Measurements from ENCODE around the gene SH2D3A.
"Not testable (repeated sequence)": the region's sequence is repeated elsewhere in the genome, so short reads cannot be mapped to it uniquely, and the experiment has no call there.

The SH2D3A gene

DNA sequence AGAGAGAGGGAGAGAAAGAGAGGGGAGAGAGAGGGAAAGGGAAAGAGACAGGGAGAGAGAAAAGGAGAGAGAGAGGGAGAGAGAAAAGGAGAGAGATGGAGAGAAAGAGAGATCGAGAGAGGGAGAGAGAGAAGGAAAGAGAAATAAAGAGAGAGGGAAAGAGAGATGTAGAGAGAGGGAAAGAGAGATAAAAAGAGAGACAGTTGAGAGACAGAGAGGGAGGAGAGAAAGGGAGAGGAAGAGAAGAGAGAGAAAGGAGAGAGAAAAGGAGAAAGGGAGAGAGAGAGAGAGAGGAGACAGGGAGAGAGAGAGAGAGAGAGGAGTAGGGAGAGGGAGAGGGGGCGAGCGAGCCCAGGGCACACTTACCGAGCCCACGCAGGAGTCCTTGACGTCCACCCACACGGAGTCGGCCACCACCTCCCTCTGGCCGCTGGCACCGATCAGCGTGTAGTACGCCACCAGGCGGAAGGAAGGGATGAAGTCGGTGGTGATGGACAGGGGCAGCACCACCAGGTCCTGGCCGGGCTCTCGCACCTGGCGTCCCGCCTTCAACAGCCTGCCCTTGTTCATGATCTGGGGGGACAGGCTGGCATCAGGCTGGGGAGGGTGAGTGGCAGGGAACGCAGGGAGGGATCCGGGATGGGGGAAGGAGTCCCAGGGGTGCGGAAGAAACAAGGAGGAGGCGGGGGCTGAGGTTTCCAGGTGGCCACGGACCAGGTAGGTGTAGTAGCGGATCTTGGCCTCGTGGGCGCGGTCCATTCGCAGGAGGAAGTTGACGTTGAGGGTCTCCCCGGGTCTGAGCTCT, 56.8 kb downstream of the SH2D3A start:
- Histone ChIP-seq H3K36me3 (no peaks in the 10 kb centered on the region), H3K4me1 (ENCODE audit: control insufficient read depth in 1 of 2, insufficient read depth in 1 of 2, low read depth in 1 of 2, low read length in 1 of 2) (no peaks in the 10 kb centered on the region), H3K4me3 (ENCODE audit: low read depth in 1 of 2, low read length in 1 of 2) (no peak overlapping the region), H3K27ac (no peak overlapping the region), H3K9me3 (no peaks in the 10 kb centered on the region), H3K27me3 (peaks cover 52% of the 10 kb centered on the region)
- TF ChIP-seq, protein P1, sequence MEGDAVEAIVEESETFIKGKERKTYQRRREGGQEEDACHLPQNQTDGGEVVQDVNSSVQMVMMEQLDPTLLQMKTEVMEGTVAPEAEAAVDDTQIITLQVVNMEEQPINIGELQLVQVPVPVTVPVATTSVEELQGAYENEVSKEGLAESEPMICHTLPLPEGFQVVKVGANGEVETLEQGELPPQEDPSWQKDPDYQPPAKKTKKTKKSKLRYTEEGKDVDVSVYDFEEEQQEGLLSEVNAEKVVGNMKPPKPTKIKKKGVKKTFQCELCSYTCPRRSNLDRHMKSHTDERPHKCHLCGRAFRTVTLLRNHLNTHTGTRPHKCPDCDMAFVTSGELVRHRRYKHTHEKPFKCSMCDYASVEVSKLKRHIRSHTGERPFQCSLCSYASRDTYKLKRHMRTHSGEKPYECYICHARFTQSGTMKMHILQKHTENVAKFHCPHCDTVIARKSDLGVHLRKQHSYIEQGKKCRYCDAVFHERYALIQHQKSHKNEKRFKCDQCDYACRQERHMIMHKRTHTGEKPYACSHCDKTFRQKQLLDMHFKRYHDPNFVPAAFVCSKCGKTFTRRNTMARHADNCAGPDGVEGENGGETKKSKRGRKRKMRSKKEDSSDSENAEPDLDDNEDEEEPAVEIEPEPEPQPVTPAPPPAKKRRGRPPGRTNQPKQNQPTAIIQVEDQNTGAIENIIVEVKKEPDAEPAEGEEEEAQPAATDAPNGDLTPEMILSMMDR (IDR thresholded peaks at IDR 0.05) = peak; percentile 25

DNA sequence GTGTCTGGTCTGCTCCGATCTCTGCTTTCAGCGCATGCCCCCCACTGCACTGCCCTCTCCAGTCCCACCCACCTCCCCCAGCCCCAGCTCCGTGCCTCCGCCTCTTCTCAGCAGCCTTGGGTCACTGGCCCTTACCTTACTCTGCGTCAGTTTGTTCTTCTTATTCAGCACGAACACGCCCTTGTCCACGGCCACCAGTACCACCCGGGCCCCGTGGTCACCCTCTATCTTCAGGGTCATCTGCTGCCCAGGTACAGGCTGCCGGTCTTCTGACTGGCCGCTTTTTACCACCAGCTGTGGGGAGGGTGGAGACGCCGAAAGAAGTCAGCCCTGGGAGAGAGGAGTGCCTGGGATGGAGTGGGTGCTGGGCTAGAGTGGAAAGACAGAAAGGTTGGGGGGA, 57.7 kb downstream of the SH2D3A start:
- TF ChIP-seq, protein P1 (IDR thresholded peaks at IDR 0.05) = no peak

DNA sequence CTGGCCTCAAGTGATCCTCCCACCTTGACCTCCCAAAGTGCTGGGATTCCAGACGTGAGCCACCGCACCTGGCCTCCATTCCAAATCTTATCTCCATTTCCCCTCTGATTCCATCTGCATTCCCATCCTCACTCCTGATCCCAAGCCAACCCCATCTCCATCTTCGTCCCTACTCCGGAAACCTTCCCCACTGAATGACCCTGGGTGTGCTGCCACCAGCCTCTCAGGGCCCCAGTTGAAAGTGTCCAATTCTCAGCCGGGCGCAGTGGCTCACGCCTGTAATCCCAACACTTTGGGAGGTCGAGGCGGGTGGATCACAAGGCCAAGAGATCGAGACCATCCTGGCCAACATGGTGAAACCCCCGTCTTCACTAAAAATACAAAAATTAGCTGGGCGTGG, 58.3 kb downstream of the SH2D3A start:
- peaks cover 52% of the 10 kb centered on the region for H3K27me3 ChIP-seq
- not testable (repeated sequence) for H3K36me3 ChIP-seq

More for the DNA sequence above, 57.7 kb downstream of the SH2D3A start:
- Histone ChIP-seq H3K27ac (no peak overlapping the region), H3K4me3 (ENCODE audit: low read depth in 1 of 2, low read length in 1 of 2) (no peak overlapping the region), H3K27me3 (peaks cover 52% of the 10 kb centered on the region), H3K36me3 (no peaks in the 10 kb centered on the region), H3K4me1 (ENCODE audit: control insufficient read depth in 1 of 2, insufficient read depth in 1 of 2, low read depth in 1 of 2, low read length in 1 of 2) (no peaks in the 10 kb centered on the region), H3K9me3 (no peaks in the 10 kb centered on the region)

GRCh38 chr19:6708346-6708745, 58.9 kb downstream of the SH2D3A start:
- H3K36me3 ChIP-seq = no peaks in the 10 kb centered on the region
- no peak overlapping the region for H3K4me3 ChIP-seq (ENCODE audit: low read depth in 1 of 2, low read length in 1 of 2)
- H3K27ac ChIP-seq = no peak overlapping the region
- no peaks in the 10 kb centered on the region for H3K9me3 ChIP-seq
- H3K4me1 ChIP-seq (ENCODE audit: control insufficient read depth in 1 of 2, insufficient read depth in 1 of 2, low read depth in 1 of 2, low read length in 1 of 2) = no peaks in the 10 kb centered on the region
- peaks cover 52% of the 10 kb centered on the region for H3K27me3 ChIP-seq
- TF ChIP-seq, protein P1 (IDR thresholded peaks at IDR 0.05) = no peak

More for the DNA sequence above, 58.3 kb downstream of the SH2D3A start:
- H3K9me3 ChIP-seq; H3K4me1 ChIP-seq (ENCODE audit: control insufficient read depth in 1 of 2, insufficient read depth in 1 of 2, low read depth in 1 of 2, low read length in 1 of 2); H3K27ac ChIP-seq; H3K4me3 ChIP-seq (ENCODE audit: low read depth in 1 of 2, low read length in 1 of 2): not testable (repeated sequence)

DNA sequence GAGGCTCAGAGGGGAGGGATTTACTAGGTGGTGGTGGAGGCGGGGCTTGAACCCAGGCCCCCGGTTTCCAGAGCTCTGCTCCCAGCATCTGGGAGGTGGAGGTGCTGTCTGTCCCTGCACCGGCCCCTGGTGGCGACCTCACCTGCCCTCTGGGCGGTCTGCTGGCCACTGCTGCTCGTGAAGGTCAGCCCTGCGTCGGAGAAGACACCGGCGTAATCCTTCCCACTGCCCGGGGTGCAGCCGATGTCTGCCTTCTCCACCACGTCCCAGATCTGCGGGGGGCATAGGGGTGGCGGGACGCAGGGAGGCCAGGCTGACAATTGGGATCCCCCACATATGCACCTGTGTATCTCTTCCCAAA, 59.6 kb downstream of the SH2D3A start:
- TF ChIP-seq, protein P1 (IDR thresholded peaks at IDR 0.05) = no peak

GRCh38 chr19:6707011-6707657, 60.1 kb downstream of the SH2D3A start:
- Histone ChIP-seq H3K4me3 (ENCODE audit: low read depth in 1 of 2, low read length in 1 of 2) (no peak overlapping the region), H3K36me3 (no peaks in the 10 kb centered on the region), H3K27ac (no peak overlapping the region), H3K4me1 (ENCODE audit: control insufficient read depth in 1 of 2, insufficient read depth in 1 of 2, low read depth in 1 of 2, low read length in 1 of 2) (no peaks in the 10 kb centered on the region), H3K9me3 (no peaks in the 10 kb centered on the region), H3K27me3 (peaks cover 51% of the 10 kb centered on the region)
- TF ChIP-seq, protein P1 (IDR thresholded peaks at IDR 0.05) = no peak

More for the DNA sequence above, 59.6 kb downstream of the SH2D3A start:
- no peak overlapping the region for H3K4me3 ChIP-seq (ENCODE audit: low read depth in 1 of 2, low read length in 1 of 2)
- no peak overlapping the region for H3K27ac ChIP-seq
- no peaks in the 10 kb centered on the region for H3K9me3 ChIP-seq
- peaks cover 51% of the 10 kb centered on the region for H3K27me3 ChIP-seq
- no peaks in the 10 kb centered on the region for H3K36me3 ChIP-seq
- no peaks in the 10 kb centered on the region for H3K4me1 ChIP-seq (ENCODE audit: control insufficient read depth in 1 of 2, insufficient read depth in 1 of 2, low read depth in 1 of 2, low read length in 1 of 2)

Data from neutrophil (primary cell).